Measurements from ENCODE around the gene GPC2.

The GPC2 gene

DNA sequence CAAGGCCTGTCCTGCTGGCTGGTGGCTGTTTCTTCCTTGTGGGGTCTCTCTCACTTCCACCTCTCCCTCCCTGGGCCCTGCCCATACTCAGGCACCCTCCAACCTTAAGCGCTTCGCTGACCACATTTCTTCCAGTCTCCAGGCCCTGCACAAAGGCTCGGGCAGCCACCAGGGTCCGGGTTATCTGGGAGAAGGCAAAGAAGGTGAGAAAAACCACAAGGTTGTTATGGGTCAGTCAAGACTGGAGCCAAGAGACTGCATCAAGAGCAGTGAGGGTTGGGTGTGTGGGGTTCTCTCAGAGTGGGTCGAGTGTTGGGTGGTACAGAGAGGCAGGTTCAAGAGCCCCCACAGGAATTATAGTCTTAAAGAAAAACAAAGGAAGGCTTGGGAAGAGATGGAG lies 2.6 kb downstream of the GPC2 start:
- no peak for TF ChIP-seq CTCF (IDR thresholded peaks at IDR 0.05; ENCODE audit: extremely low read depth, insufficient read depth, missing control alignments)
- in situ Hi-C loops (cut with MboI; ENCODE audit: low pct_unique_long_range_greater_than_20kb, low sequenced_read_pairs, unreplicated experiment), result no loop called here
- DNase-seq (ENCODE audit: low spot score), result peak; percentile 8

DNA sequence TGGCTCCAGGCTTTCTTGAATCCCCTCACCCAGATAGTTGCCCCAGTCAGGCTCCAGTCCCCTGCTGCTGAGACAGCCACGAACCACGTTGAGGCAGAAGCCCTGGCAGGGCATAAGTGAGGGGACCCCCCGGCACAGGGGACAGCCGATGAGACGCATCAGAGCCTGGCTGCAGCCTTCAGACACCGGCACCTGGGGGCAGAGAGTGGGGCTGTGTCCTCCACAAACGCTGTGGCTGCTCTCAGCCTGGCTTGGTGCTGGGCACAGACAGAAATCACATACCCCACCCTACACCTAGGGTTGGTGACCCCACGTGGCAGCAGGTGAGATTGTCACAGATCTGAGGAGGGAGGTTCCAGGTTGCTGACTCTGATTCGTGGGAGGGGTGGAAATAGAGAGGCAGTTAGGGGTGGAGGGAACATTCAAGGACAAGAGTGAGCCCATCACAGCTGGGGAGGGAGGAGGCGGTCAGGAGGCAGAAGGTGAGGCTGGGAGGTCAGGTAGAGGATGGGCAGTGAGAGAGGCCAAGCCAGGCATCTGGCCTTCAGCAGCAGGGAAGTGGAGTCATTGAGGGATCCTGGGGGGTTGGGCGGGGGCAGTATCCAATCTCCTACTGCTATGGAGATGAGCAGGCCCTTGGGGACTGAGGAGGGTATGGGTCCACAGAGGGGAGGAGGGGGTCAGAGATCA lies 3.2 kb downstream of the GPC2 start:
- peak; percentile 17 for DNase-seq (ENCODE audit: low spot score)
- TF ChIP-seq CTCF (IDR thresholded peaks at IDR 0.05; ENCODE audit: extremely low read depth, insufficient read depth, missing control alignments), result no peak
- in situ Hi-C loops (cut with MboI; ENCODE audit: low pct_unique_long_range_greater_than_20kb, low sequenced_read_pairs, unreplicated experiment), result no loop called here

- DNase-seq (ENCODE audit: low spot score), result no peak
- no peak for TF ChIP-seq CTCF (IDR thresholded peaks at IDR 0.05; ENCODE audit: extremely low read depth, insufficient read depth, missing control alignments)
- in situ Hi-C loops (cut with MboI; ENCODE audit: low pct_unique_long_range_greater_than_20kb, low sequenced_read_pairs, unreplicated experiment), result no loop called here
Measured at GRCh38 chr7:100171840-100172239, 5.3 kb downstream of the GPC2 start.

DNA sequence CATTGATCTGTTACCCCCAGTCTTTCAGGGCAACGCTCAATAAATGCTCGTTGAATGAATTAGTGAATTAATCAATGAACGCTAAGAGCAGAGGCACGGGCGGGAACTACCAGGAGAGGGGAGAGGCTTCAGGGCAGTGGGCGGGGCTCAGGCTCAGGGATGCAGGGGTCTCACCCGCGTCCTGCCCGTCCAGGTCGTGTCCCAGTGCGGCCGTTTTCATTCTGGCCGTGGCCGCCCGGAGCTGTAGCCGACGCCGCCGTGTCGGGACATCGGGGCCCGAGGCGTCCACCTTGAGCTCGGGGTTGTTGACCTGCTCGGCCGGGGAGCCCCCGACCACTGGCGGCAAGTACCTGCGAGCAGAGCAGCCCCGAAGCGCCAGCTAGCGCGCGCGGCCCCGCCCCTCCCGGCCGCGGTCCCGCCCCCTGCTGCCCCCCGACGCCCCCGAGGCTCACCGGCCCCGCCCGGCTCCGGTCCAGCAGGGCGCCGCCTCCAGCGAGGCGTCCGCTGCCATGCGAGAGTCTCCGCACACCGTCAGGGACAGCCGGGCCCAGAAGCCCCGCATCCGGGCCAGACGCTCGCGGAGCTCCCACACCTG lies 6.0 kb downstream of the GPC2 start:
- DNase-seq (ENCODE audit: low spot score), result peak; percentile 69
- in situ Hi-C loops (cut with MboI; ENCODE audit: low pct_unique_long_range_greater_than_20kb, low sequenced_read_pairs, unreplicated experiment), result no loop called here
- TF ChIP-seq CTCF (IDR thresholded peaks at IDR 0.05; ENCODE audit: extremely low read depth, insufficient read depth, missing control alignments), result no peak

DNA sequence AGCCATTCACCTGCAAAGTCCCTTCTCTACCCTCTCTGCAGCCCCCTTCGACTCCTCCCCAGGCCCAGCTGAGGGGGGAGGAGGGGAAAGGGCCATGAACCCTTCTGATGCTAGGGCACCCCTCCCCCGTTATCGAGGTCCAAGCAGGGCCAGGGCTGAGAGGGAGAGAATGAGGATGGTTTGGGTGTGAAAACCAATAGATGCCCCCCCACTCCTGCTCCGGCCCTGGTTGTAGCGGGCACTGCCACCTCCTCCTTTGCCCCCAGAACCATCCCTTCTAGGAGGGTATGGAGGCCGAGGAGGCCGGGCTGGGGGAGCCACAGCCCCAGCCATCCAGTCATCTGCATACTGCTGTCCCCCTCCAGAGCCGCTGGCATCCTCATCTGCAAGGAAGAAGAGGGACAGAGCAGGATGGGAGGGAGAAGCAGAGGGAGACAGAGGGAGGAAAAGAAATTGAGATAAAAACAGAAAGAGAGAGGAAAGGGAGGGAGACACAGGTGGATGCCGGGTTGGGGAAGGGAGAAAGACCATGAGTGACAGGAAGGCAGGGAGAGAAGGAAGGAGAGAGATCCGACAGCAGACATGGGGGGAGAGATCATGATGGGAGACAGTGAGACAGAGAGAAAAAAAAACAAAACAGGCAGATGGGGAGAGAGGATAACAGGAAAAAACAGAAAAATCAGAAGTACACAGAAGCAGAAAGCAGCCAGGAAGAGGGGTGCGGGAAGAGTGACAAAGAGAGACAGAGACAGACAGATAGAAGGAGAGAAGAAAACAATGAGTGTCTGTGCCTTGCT lies 6.9 kb downstream of the GPC2 start:
- in situ Hi-C loops (cut with MboI; ENCODE audit: low pct_unique_long_range_greater_than_20kb, low sequenced_read_pairs, unreplicated experiment), result no loop called here
- DNase-seq (ENCODE audit: low spot score), result peak; percentile 15

More for the DNA sequence above, 6.9 kb downstream of the GPC2 start:
- TF ChIP-seq CTCF (IDR thresholded peaks at IDR 0.05; ENCODE audit: extremely low read depth, insufficient read depth, missing control alignments), result no peak

Measured in GM13977 (cell line).